Adrenal gland (tissue), 5 donors: ENCODE results near the gene SIRPA.

Source experiments
- POLR2A ChIP-seq, 2 donors: fragments of 450-650 bp; IDR thresholded peaks; one replicate each; pipeline ENCODE4 v1.6.1; 2017; ENCODE audit warnings: antibody characterized with exemption in 2 of 2, mild to moderate bottlenecking in 2 of 2, moderate library complexity in 1 of 2
- TF ChIP-seq, protein P1 (sequence below), 6 experiments: fragments of 450-650 bp in 4 of 6; fragments of 200-600 bp in 2 of 6; sonication (generic) in 1 of 6; IDR thresholded peaks; 1 replicate in 5 of 6; 2 replicates in 1 of 6; pipeline versions ENCODE4 v1.5.1 to v1.8.0; 2016 to 2021; ENCODE audit warnings: antibody characterized with exemption in 6 of 6, mild to moderate bottlenecking in 2 of 6, moderate library complexity in 1 of 6
- donor health status: DM: no; HTN: no; CAD: no.

DNA sequence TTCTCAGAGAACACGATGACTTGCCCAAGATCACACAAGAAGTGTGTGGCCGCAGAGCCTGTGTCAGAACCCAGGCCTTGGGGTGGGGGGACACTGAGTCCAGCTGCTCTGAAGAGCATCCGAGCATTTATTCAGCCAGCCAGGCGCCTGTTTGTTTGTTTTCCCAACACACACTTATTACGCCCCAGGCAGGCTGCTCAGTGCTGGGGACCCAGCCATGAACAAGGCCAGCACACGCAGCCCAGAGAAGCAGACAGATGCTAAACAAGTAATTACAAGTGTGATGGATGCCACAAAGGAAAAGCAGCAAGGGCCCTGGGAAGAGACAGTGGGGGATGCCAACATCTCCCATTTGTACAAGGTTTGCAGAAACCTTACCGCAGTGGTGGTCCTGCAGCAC lies 19.4 kb upstream of the SIRPA start:
- TF ChIP-seq, protein P1, sequence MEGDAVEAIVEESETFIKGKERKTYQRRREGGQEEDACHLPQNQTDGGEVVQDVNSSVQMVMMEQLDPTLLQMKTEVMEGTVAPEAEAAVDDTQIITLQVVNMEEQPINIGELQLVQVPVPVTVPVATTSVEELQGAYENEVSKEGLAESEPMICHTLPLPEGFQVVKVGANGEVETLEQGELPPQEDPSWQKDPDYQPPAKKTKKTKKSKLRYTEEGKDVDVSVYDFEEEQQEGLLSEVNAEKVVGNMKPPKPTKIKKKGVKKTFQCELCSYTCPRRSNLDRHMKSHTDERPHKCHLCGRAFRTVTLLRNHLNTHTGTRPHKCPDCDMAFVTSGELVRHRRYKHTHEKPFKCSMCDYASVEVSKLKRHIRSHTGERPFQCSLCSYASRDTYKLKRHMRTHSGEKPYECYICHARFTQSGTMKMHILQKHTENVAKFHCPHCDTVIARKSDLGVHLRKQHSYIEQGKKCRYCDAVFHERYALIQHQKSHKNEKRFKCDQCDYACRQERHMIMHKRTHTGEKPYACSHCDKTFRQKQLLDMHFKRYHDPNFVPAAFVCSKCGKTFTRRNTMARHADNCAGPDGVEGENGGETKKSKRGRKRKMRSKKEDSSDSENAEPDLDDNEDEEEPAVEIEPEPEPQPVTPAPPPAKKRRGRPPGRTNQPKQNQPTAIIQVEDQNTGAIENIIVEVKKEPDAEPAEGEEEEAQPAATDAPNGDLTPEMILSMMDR (IDR thresholded peaks at IDR 0.05) = no peak
- no peak for TF ChIP-seq POLR2A (IDR thresholded peaks at IDR 0.05)
